ENCODE results near the gene IDH2. TPM values are rescaled to one million over a fixed set of nuclear protein-coding genes. Genes with fewer than 3 reads are reported as not detected.

Gene IDH2
- polyA plus RNA-seq, 1 experiment: 84.2 TPM

GRCh38 chr15:90084876-90085423, 17.3 kb downstream of the IDH2 start:
- ChIA-PET POLR2A (no interaction called here), CTCF (interaction anchor here (0.8 to 2.3 kb wide), 4 partner anchors 10 to 196 kb away, joined by 3 to 12 read pairs (median 6); no protein-coding TSS in a partner anchor)
- no peak for TF ChIP-seq CTCF (IDR thresholded peaks at IDR 0.05; ENCODE audit: low read depth, low read length)
- H3K4me3 ChIP-seq (ENCODE audit: low read depth, low read length): no peak overlapping the region
- no peaks in the 10 kb centered on the region; the same call in 1 of the 2 replicates for H3K9me3 ChIP-seq (ENCODE audit: control insufficient read depth, insufficient read depth, low read length)
- no peak overlapping the region for H3K27ac ChIP-seq (ENCODE audit: low read depth, low read length)
- no peaks in the 10 kb centered on the region for H3K27me3 ChIP-seq (ENCODE audit: control insufficient read depth, insufficient read depth, low read length)
- DNase-seq (ENCODE audit: low read depth, low spot score): no peak

GRCh38 chr15:90083954-90084607, 18.2 kb downstream of the IDH2 start:
- Histone ChIP-seq H3K4me3 (ENCODE audit: low read depth, low read length) (no peak overlapping the region), H3K9me3 (ENCODE audit: control insufficient read depth, insufficient read depth, low read length) (no peaks in the 10 kb centered on the region; the same call in 1 of the 2 replicates), H3K27me3 (ENCODE audit: control insufficient read depth, insufficient read depth, low read length) (no peaks in the 10 kb centered on the region), H3K27ac (ENCODE audit: low read depth, low read length) (no peak overlapping the region)
- CTCF ChIA-PET: interaction anchor here (1.8 to 3.7 kb wide), 2 partner anchors 13 to 196 kb away, joined by 8 to 21 read pairs; no protein-coding TSS in a partner anchor
- DNase-seq (ENCODE audit: low read depth, low spot score): no peak
- POLR2A ChIA-PET: no interaction called here
- no peak for TF ChIP-seq CTCF (IDR thresholded peaks at IDR 0.05; ENCODE audit: low read depth, low read length)

- DNase-seq (ENCODE audit: low read depth, low spot score): no peak
Measured at GRCh38 chr15:90083419-90083818, 18.8 kb downstream of the IDH2 start.

GRCh38 chr15:90082140-90082715, 20.0 kb downstream of the IDH2 start:
- no peak for DNase-seq (ENCODE audit: low read depth, low spot score)
- H3K9me3 ChIP-seq (ENCODE audit: control insufficient read depth, insufficient read depth, low read length): no peaks in the 10 kb centered on the region; the same call in 1 of the 2 replicates
- no peaks in the 10 kb centered on the region for H3K27me3 ChIP-seq (ENCODE audit: control insufficient read depth, insufficient read depth, low read length)
- ChIA-PET CTCF (interaction anchor here (0.7 to 3.7 kb wide), 3 partner anchors 7 to 184 kb away, joined by 3 to 21 read pairs (median 4); no protein-coding TSS in a partner anchor), POLR2A (interaction anchor here (0.6 to 1.3 kb wide), 3 partner anchors 20 to 152 kb away, joined by 3 to 5 read pairs (median 4); partner anchors contain the start of genes GDPGP1 and IDH2)
- H3K4me3 ChIP-seq (ENCODE audit: low read depth, low read length): no peak overlapping the region
- H3K27ac ChIP-seq (ENCODE audit: low read depth, low read length): no peak overlapping the region
- TF ChIP-seq CTCF (IDR thresholded peaks at IDR 0.05; ENCODE audit: low read depth, low read length): no peak

More at GRCh38 chr15:90083419-90083818, 18.8 kb downstream of the IDH2 start:
- Histone ChIP-seq H3K27me3 (ENCODE audit: control insufficient read depth, insufficient read depth, low read length) (no peaks in the 10 kb centered on the region), H3K4me3 (ENCODE audit: low read depth, low read length) (no peak overlapping the region), H3K27ac (ENCODE audit: low read depth, low read length) (no peak overlapping the region), H3K9me3 (ENCODE audit: control insufficient read depth, insufficient read depth, low read length) (no peaks in the 10 kb centered on the region; the same call in 1 of the 2 replicates)
- POLR2A ChIA-PET: interaction anchor here (1.3 kb wide), 1 partner anchor 19 kb away, joined by 4 read pairs; the partner anchor contains the start of gene IDH2
- CTCF ChIA-PET: interaction anchor here (3.7 kb wide), 1 partner anchor 12 kb away, joined by 21 read pairs; no protein-coding TSS in a partner anchor
- TF ChIP-seq CTCF (IDR thresholded peaks at IDR 0.05; ENCODE audit: low read depth, low read length): no peak

Measured in AG04450 (cell line).